Measurements from ENCODE around the gene EIF3I. TPM values are rescaled to one million over a fixed set of nuclear protein-coding genes. Genes with fewer than 3 reads are reported as not detected.

The EIF3I gene
- polyA plus RNA-seq, 1 donor: 156 TPM

DNA sequence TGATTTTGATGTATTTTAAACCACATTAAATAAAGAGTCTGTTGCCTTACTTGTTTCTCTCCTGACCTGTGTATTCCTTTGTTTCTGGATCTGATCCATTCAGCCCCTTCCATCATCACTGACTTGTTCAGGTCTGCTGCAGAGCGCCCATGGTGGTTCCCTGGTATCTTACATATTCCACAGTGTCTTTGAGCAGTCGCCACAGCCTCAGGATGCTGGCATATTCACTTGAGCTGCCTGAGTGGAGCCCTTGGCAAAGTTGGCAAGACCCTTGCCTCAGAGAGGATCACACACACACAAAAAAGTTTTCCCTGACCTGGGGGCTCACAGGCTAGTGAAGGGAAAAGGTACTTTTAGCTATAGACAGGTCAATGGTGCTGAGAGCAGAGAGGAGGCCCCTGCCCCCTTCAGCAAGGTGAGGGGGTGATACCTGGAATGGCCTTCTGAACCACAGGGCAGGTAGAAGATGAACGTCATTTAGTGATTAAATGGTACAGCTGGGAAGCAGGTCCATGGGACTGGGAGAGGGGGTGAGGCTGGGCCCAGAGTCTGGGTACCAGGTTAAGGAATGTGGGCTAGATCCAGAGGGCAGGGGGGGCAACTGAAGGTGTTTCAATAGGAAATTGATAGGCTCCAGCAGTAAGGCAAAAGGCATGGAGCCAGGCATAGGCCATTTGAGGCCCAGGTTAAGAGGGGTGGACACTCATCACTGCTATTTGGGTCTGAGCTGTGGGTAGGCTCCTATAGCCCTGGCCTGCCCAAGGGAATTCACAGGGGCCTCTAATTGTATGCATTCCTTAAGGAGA, 23.8 kb upstream of the EIF3I start:
- H3K4me1 ChIP-seq (ENCODE audit: control insufficient read depth, insufficient read depth, low read length): peaks cover 22% of the 10 kb centered on the region

DNA sequence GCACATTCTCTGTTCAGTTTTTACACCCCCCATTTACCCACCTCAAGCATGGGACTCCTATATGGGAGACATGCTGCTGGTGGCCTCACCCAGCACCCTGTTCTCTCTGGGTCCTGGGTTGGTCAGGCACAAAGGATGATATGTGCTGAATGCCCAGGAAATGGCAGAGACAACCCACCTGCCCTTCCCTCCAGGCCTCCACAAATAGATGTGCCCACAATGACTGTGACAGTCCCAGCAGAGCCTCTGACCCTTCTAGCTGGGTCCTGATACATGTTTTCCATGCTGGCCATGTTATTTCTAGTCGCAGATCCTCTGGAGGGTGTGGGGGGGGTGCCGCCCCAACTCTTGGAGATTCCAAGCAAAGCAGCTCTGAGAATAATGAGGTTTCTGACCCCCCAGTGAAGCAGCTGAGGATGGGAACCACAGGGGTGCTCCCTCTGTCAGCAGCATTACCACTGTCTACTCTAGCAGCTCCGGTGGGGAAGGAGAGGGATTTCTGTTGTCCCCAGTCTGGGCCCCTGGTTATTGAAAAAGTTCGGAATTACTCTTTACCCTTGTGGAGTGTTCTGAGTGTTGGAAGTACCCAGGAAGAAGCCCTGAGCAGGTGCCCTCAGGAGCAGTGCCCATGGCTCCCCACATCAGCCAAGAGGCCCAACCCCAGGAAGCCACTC, 23.0 kb upstream of the EIF3I start:
- no CpG with 5 or more reads among the region's 4 CpGs for WGBS (ENCODE audit: insufficient coverage, low lambda C conversion rate)
- Histone ChIP-seq H3K4me3 (ENCODE audit: low read length) (no peak overlapping the region), H3K36me3 (ENCODE audit: control insufficient read depth, insufficient read depth, low read length) (peaks cover 42% of the 10 kb centered on the region), H3K9me3 (ENCODE audit: control insufficient read depth, low read depth, low read length) (peaks cover 2% of the 10 kb centered on the region), H3K27me3 (ENCODE audit: control insufficient read depth, insufficient read depth, low read length) (no peaks in the 10 kb centered on the region), H3K27ac (ENCODE audit: low read length) (no peak overlapping the region), H3K4me1 (ENCODE audit: control insufficient read depth, insufficient read depth, low read length) (peaks cover 22% of the 10 kb centered on the region)
- DNase-seq: no peak

More for the DNA sequence above, 23.8 kb upstream of the EIF3I start:
- peaks cover 50% of the 10 kb centered on the region for H3K36me3 ChIP-seq (ENCODE audit: control insufficient read depth, insufficient read depth, low read length)
- no CpG with 5 or more reads among the region's 3 CpGs for WGBS (ENCODE audit: insufficient coverage, low lambda C conversion rate)
- H3K4me3 ChIP-seq (ENCODE audit: low read length): no peak overlapping the region
- H3K27me3 ChIP-seq (ENCODE audit: control insufficient read depth, insufficient read depth, low read length): no peaks in the 10 kb centered on the region
- no peak for DNase-seq
- H3K27ac ChIP-seq (ENCODE audit: low read length): no peak overlapping the region
- peaks cover 2% of the 10 kb centered on the region for H3K9me3 ChIP-seq (ENCODE audit: control insufficient read depth, low read depth, low read length)

DNA sequence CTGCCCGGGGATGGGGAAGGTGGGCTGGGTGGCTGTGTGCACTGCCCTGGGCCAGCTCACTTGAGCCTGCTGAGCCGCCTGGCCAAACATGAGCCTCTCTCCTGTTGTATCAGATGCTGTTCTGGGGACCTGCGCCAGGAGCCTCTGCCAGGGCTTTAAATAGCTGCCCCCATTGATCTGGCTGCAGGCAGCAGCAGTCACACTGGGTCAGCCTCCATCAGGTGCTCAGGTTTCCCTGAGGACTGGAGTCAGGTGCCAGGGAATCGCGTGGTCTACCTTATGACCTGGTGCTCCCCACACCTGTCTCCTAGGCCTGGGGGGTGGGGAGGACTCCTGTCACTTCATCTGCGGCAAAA, 22.5 kb upstream of the EIF3I start:
- WGBS (ENCODE audit: insufficient coverage, low lambda C conversion rate): no CpG with 5 or more reads among the region's 6 CpGs
- no peak for DNase-seq
- H3K27ac ChIP-seq (ENCODE audit: low read length): peak overlapping the region; percentile 67

DNA sequence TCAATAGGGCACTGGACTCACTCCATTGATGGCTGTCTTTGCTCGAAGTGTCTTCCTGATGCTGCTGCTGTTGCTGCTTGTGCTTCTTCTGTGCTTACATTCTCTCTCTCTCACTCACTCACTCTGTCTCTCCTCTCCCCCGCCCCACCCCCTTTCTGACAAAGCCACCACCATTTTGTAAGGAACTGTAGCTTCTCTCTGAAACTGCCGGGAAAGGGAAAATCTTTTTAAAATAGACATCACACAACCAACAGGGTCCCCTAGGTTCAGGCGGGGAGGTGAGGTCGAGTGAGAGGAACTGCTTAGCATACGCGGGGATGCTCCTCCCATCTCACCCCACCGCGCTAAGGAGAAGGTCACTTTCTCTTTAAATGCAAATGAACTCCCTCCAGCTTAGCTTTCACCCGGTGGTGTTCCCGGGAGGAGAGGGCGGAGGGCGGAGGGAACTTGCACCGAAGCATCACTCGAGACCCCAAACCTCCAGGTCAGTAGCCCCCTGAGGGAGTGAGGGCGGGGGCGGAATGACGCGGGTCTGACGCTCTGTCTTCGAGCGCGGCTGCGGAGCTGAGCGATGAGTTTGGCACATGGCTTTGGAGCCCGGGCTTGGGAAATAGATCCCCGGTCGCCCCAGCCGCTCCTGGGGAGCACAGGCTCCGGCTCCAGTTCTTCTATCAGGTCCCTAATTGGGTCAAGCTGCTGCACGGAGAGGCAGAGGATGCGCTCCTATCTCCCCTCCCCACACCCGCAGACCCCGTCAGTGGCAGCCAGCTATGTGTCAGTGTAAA, 21.8 kb upstream of the EIF3I start, which contains the start of gene CCDC28B:
CCDC28B (plus strand) TSS at position 370 of the 785 bp plus-strand sequence. CDS start 1,341 bp downstream, outside the sequence.
- no CpG with 5 or more reads among the region's 34 CpGs for WGBS (ENCODE audit: insufficient coverage, low lambda C conversion rate)
- Histone ChIP-seq H3K27ac (ENCODE audit: low read length) (peak within 1 kb of the TSS; percentile 67), H3K4me1 (ENCODE audit: control insufficient read depth, insufficient read depth, low read length) (peaks cover 22% of the 10 kb centered on the region)

More for the DNA sequence above, 22.5 kb upstream of the EIF3I start:
- Histone ChIP-seq H3K27me3 (ENCODE audit: control insufficient read depth, insufficient read depth, low read length) (no peaks in the 10 kb centered on the region), H3K4me3 (ENCODE audit: low read length) (peak overlapping the region; percentile 52), H3K4me1 (ENCODE audit: control insufficient read depth, insufficient read depth, low read length) (peaks cover 22% of the 10 kb centered on the region), H3K9me3 (ENCODE audit: control insufficient read depth, low read depth, low read length) (peaks cover 2% of the 10 kb centered on the region), H3K36me3 (ENCODE audit: control insufficient read depth, insufficient read depth, low read length) (peaks cover 37% of the 10 kb centered on the region)

DNA sequence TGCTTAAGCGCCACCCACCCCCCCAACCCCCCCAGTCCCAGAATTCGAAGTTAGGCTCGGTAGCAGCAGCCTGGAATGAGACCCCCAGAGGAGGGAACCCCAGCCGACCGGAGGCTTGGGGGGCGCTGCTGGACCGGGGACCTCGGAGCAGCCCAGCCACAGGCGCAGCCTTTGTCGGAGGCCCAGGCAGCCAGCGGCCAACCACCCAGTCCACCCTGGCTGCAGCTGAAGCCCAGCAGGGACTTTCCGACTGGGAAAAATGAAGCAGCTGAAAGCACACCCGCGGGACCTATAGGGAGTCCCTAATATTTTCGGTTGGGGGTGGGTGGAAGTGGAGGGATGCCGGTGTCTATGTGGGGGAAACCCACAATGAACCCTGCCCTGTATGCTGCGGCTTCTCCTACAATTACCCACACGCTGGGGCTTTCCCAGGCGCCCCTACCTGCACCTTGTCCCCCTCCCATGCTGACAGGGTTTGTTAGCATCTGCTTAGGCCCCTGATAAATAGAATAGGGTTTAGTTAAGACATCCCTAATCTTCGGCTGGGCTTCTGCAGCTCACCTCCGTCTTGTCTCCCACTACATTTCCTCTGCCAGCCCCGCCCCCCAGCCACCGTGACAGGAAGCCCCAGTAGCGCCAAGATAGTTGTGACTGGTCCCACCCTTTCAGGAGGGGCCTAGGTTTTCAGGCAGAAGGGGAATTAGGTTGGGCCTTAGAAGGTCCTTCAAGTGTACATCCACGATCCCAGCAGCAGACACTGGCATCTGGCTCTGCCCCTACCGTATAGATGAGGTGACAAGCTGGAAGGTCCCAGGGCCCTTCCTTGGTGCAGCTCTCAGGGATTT, 21.0 kb upstream of the EIF3I start:
- peak overlapping the region; percentile 52 for H3K4me3 ChIP-seq (ENCODE audit: low read length)
- peak overlapping the region; percentile 67 for H3K27ac ChIP-seq (ENCODE audit: low read length)
- H3K27me3 ChIP-seq (ENCODE audit: control insufficient read depth, insufficient read depth, low read length): no peaks in the 10 kb centered on the region
- peaks cover 24% of the 10 kb centered on the region for H3K4me1 ChIP-seq (ENCODE audit: control insufficient read depth, insufficient read depth, low read length)
- DNase-seq: peak; percentile 39 to 64
- peaks cover 22% of the 10 kb centered on the region for H3K36me3 ChIP-seq (ENCODE audit: control insufficient read depth, insufficient read depth, low read length)
- no CpG with 5 or more reads among the region's 26 CpGs for WGBS (ENCODE audit: insufficient coverage, low lambda C conversion rate)
- peaks cover 2% of the 10 kb centered on the region for H3K9me3 ChIP-seq (ENCODE audit: control insufficient read depth, low read depth, low read length)

More for the DNA sequence above, 21.8 kb upstream of the EIF3I start, which contains the start of gene CCDC28B:
- H3K36me3 ChIP-seq (ENCODE audit: control insufficient read depth, insufficient read depth, low read length): peaks cover 30% of the 10 kb centered on the region
- peaks cover 2% of the 10 kb centered on the region for H3K9me3 ChIP-seq (ENCODE audit: control insufficient read depth, low read depth, low read length)
- DNase-seq: peak; percentile 43 to 75
- H3K4me3 ChIP-seq (ENCODE audit: low read length): peak within 1 kb of the TSS; percentile 52
- H3K27me3 ChIP-seq (ENCODE audit: control insufficient read depth, insufficient read depth, low read length): no peaks in the 10 kb centered on the region

DNA sequence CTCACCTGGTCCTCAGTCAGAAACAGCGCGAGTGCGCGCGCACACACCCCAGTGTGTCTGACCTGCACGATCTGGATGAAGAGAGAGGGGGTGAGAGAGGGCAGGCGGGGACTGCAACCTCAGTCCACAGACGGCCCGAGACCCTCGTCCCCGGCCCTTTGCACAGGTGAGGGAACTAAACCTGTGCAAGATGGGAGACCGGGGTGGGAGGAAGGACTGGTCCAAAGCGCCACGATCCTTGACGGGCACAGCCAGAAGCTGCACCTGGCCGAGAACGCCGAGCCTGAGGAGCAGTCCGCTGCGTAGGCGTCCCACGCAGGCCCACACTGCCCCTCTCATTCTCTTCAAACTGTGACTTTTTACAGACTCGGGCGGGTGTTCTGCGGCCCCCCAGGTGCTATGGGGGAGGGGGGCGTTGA, 17.3 kb upstream of the EIF3I start:
- peaks cover 2% of the 10 kb centered on the region for H3K9me3 ChIP-seq (ENCODE audit: control insufficient read depth, low read depth, low read length)
- no CpG with 5 or more reads among the region's 26 CpGs for WGBS (ENCODE audit: insufficient coverage, low lambda C conversion rate)
- H3K4me1 ChIP-seq (ENCODE audit: control insufficient read depth, insufficient read depth, low read length): peaks cover 24% of the 10 kb centered on the region
- no peaks in the 10 kb centered on the region for H3K36me3 ChIP-seq (ENCODE audit: control insufficient read depth, insufficient read depth, low read length)
- DNase-seq: no peak
- no peaks in the 10 kb centered on the region for H3K27me3 ChIP-seq (ENCODE audit: control insufficient read depth, insufficient read depth, low read length)
- H3K4me3 ChIP-seq (ENCODE audit: low read length): peak overlapping the region; percentile 77
- no peak overlapping the region for H3K27ac ChIP-seq (ENCODE audit: low read length)

DNA sequence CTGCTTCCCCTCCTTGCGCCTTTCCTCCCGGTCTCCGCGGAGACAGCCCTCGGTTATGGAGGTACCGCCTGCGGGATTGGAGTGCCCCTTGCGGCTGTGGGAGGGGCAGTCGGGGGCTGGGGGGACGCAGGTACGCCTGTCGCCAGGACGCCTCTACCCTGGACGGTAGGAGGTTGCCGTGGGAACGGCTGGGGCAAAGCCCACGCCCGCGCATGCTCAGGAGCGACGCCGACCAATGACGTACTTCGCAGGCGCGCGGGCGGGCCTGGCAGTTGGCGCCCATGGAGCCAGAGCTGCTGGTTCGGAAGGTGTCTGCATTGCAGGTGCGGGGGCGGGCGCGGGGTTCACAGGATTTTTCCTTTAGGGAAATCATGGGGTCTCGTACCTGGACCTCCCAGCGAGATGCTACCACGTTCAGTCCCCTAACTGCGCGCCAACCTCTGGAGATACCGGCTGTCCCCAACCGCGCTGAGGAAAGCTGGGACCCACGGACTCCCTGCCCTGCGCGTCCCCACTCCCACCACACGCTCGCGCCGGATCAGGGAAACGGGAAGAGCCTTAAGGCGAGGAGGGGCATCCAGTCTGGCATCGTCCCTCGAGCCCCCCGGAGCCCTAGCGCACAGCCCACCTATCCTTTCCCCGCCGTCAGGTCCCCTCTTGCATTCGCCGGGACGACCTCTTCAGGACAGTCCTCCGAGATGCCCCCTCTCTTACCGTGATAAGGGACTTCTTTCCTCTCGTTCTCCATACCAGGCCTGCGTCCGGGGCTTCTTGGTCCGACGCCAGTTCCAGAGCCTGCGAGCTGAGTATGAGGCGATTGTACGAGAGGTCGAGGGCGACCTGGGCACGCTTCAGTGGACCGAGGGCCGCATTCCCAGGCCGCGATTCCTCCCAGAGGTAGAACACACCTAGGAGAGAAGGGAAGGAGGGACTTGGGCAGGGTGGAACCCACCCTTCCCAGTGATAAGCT, 16.5 kb upstream of the EIF3I start, which contains the start of gene IQCC:
IQCC (plus strand) TSS at position 271 of the 970 bp plus-strand sequence; CDS start at position 282, 11 bp downstream.
- Histone ChIP-seq H3K27me3 (ENCODE audit: control insufficient read depth, insufficient read depth, low read length) (no peaks in the 10 kb centered on the region), H3K36me3 (ENCODE audit: control insufficient read depth, insufficient read depth, low read length) (no peaks in the 10 kb centered on the region), H3K27ac (ENCODE audit: low read length) (no peak within 1 kb of the TSS), H3K9me3 (ENCODE audit: control insufficient read depth, low read depth, low read length) (peaks cover 2% of the 10 kb centered on the region), H3K4me1 (ENCODE audit: control insufficient read depth, insufficient read depth, low read length) (peaks cover 20% of the 10 kb centered on the region), H3K4me3 (ENCODE audit: low read length) (peak within 1 kb of the TSS; percentile 77)
- peak; percentile 88 to 90 for DNase-seq
- no CpG with 5 or more reads among the region's 77 CpGs for WGBS (ENCODE audit: insufficient coverage, low lambda C conversion rate)

DNA sequence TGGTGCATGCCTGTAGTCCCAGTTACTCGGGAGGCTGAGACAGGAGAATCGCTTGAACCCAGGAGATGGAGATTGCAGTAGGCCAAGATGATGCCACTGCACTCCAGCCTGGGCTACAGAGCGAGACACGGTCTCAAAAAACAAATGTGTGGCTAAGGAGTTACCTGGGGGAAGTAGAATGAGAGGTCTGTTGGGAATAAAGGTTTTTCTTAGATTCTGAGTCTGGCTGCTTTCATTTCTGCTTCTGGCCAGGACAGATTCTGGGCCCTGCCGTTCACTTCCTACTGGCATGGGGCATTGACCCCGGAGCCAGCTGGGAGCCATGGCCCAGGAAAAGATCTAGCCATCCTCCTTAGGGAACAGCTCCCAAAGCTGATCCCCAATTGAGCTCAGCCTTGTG, 13.7 kb upstream of the EIF3I start:
- peaks cover 9% of the 10 kb centered on the region for H3K4me1 ChIP-seq (ENCODE audit: control insufficient read depth, insufficient read depth, low read length)
- H3K4me3 ChIP-seq (ENCODE audit: low read length): no peak overlapping the region
- H3K27ac ChIP-seq (ENCODE audit: low read length): peak overlapping the region; percentile 16
- no peaks in the 10 kb centered on the region for H3K27me3 ChIP-seq (ENCODE audit: control insufficient read depth, insufficient read depth, low read length)
- H3K9me3 ChIP-seq (ENCODE audit: control insufficient read depth, low read depth, low read length): no peaks in the 10 kb centered on the region
- WGBS (ENCODE audit: insufficient coverage, low lambda C conversion rate): no CpG with 5 or more reads among the region's 6 CpGs
- DNase-seq: no peak
- H3K36me3 ChIP-seq (ENCODE audit: control insufficient read depth, insufficient read depth, low read length): no peaks in the 10 kb centered on the region

DNA sequence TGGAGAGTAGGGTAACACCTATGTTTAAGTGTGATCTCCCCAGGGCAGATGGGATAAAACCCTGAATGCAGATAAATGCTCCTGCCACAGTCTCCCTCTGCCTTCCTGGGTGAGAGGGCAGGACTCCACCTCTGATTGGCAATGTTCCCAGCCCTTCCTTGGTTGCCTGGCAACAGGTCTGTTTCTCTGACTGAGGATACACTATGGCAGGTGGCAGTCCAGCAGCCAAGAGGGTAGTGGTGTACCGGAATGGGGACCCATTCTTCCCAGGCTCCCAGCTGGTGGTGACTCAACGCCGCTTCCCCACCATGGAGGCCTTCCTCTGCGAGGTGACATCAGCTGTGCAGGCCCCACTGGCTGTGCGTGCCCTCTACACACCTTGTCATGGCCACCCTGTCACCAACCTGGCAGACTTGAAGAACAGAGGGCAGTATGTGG, 13.3 kb upstream of the EIF3I start, which contains the start of gene DCDC2B:
DCDC2B (plus strand) TSS at position 199 of the 438 bp plus-strand sequence; CDS start at position 204, 5 bp downstream.
- no peak within 1 kb of the TSS for H3K4me3 ChIP-seq (ENCODE audit: low read length)
- H3K27ac ChIP-seq (ENCODE audit: low read length): peak within 1 kb of the TSS; percentile 16
- WGBS (ENCODE audit: insufficient coverage, low lambda C conversion rate): no CpG with 5 or more reads among the region's 5 CpGs
- no peaks in the 10 kb centered on the region for H3K36me3 ChIP-seq (ENCODE audit: control insufficient read depth, insufficient read depth, low read length)
- no peaks in the 10 kb centered on the region for H3K27me3 ChIP-seq (ENCODE audit: control insufficient read depth, insufficient read depth, low read length)
- no peaks in the 10 kb centered on the region for H3K9me3 ChIP-seq (ENCODE audit: control insufficient read depth, low read depth, low read length)
- DNase-seq: peak; percentile 79 to 91
- H3K4me1 ChIP-seq (ENCODE audit: control insufficient read depth, insufficient read depth, low read length): peaks cover 9% of the 10 kb centered on the region

All from large intestine (tissue), 3 donors.